Effector memory CD8-positive, alpha-beta T cell (primary cell): Measurements from ENCODE around the gene SOCS6.
"Not testable (repeated sequence)": the region's sequence is repeated elsewhere in the genome, so short reads cannot be mapped to it uniquely, and the experiment has no call there.

Experiments
- ATAC-seq: fragments of 150-1000 bp; cut with Tn5 transposase; replicated peaks from 2 replicates; pipeline ENCODE4 v1.10.0; 2021; ENCODE audit warnings: mild to moderate bottlenecking, moderate library complexity
- DNase-seq, 3 experiments: peaks; one replicate each; pipeline ENCODE4 v3.0.0; 2021
- H3K27ac Mint-ChIP-seq, 2 donors: one replicate each; pipeline ENCODE4 v1.8.0; 2022; ENCODE audit warnings: mild to moderate bottlenecking in 2 of 2, mixed read lengths in 2 of 2, moderate library complexity in 2 of 2
- H3K27me3 Mint-ChIP-seq, 2 donors: one replicate each; pipeline ENCODE4 v1.8.0; 2022; ENCODE audit warnings: mixed read lengths in 2 of 2
- H3K36me3 Mint-ChIP-seq: one replicate; pipeline ENCODE4 v1.8.0; 2022; ENCODE audit warnings: mild to moderate bottlenecking, moderate library complexity, mixed read lengths; ENCODE audit not compliant: insufficient read depth
- H3K4me1 Mint-ChIP-seq, 2 donors: one replicate each; pipeline ENCODE4 v1.8.0; 2022; ENCODE audit warnings: low read depth in 2 of 2, mixed read lengths in 2 of 2
- H3K4me3 Mint-ChIP-seq, 2 donors: one replicate each; pipeline ENCODE4 v1.8.0; 2022; ENCODE audit warnings: mild to moderate bottlenecking in 2 of 2, mixed read lengths in 2 of 2, moderate library complexity in 2 of 2
- H3K9me3 Mint-ChIP-seq, 2 donors: one replicate each; pipeline ENCODE4 v1.8.0; 2022; ENCODE audit warnings: mixed read lengths in 2 of 2

Gene SOCS6

DNA sequence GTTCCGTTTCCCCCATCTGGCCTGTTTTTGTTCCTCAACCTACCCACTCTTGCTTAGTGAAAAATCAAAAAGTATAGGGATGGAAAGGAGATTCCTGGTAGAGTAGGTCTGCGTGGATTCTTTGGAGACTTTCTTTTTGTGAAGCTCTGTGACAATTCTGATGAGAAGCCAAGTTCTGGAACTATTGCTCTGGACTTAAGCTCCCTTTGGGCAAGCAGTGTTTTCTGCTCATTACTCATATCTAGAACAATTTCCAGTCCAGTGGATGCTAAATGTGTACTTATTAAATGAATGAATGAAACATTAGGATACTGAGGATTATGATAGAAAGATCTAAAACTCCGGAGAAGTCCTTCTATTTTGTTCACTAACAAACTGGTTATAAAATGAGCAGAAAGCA is 76.5 kb downstream of the SOCS6 start:
- no peak for ATAC-seq
- Mint-ChIP-seq H3K9me3 (no peaks in the 10 kb centered on the region), H3K36me3 (no peaks in the 10 kb centered on the region), H3K4me3 (no peak overlapping the region), H3K27me3 (peaks cover 13 to 17% of the 10 kb centered on the region in 2 donors), H3K27ac (no peak overlapping the region), H3K4me1 (no peaks in the 10 kb centered on the region)
- DNase-seq, result no peak

- Mint-ChIP-seq H3K36me3 (no peaks in the 10 kb centered on the region), H3K4me3 (no peak overlapping the region), H3K4me1 (no peaks in the 10 kb centered on the region), H3K27ac (no peak overlapping the region), H3K9me3 (peaks cover 0 to 1% of the 10 kb centered on the region in 2 donors), H3K27me3 (peaks cover 13 to 17% of the 10 kb centered on the region in 2 donors)
- no peak for DNase-seq
- ATAC-seq, result no peak
Measured at GRCh38 chr18:70366174-70366573, 77.3 kb downstream of the SOCS6 start.

DNA sequence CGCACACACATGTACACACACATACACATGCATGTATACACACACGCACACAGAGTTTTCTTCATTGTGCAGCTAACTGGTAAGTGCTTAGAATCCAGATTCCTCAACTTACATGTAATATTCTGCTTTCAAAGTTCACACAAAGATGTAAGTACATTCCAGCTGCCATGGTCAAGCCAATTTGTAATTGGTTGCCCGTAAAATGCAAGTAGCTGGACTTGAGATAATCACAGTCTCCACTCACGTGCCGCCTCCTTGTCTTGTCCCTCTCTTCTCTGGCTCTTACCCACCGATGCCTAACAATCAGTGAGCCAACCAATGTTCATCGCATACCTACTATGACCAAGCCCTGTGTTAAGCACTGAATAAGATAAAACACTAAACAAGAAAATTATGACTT is 77.8 kb downstream of the SOCS6 start:
- ATAC-seq (no peak), DNase-seq (no peak)
- Mint-ChIP-seq H3K27ac (no peak overlapping the region), H3K4me1 (no peaks in the 10 kb centered on the region), H3K27me3 (peaks cover 13 to 17% of the 10 kb centered on the region in 2 donors), H3K9me3 (peaks cover 0 to 1% of the 10 kb centered on the region in 2 donors), H3K36me3 (no peaks in the 10 kb centered on the region), H3K4me3 (no peak overlapping the region)

DNA sequence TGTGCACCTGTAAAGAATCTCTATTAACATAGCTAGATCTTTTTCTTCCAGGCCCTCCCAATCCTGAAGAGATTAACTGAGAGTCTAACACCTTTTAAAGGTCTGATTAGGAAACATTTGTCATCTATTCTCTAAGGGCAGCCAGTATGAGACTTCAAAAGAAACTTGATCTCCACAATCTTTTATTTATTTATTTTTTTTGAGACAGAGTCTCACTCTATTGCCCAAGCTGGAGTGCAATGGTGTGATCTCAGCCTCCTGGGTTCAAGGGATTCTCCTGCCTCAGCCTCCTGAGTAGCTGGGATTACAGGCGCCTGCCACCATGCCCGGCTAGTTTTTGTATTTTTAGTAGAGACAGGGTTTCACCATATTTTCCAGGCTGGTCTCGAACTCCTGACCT is 78.5 kb downstream of the SOCS6 start:
- H3K4me3 Mint-ChIP-seq, H3K4me1 Mint-ChIP-seq, H3K36me3 Mint-ChIP-seq, H3K27ac Mint-ChIP-seq, H3K9me3 Mint-ChIP-seq, DNase-seq, ATAC-seq: not testable (repeated sequence)
- H3K27me3 Mint-ChIP-seq, result peaks cover 13 to 17% of the 10 kb centered on the region in 2 donors

- no peak overlapping the region for H3K4me3 Mint-ChIP-seq
Measured at GRCh38 chr18:70368903-70369302, 80.1 kb downstream of the SOCS6 start.

GRCh38 chr18:70370762-70371733 is 82.2 kb downstream of the SOCS6 start:
- no peaks in the 10 kb centered on the region for H3K4me1 Mint-ChIP-seq
- no peak overlapping the region for H3K4me3 Mint-ChIP-seq
- DNase-seq, result no peak
- no peaks in the 10 kb centered on the region for H3K36me3 Mint-ChIP-seq
- H3K27ac Mint-ChIP-seq, result no peak overlapping the region
- H3K9me3 Mint-ChIP-seq, result peaks cover 0 to 1% of the 10 kb centered on the region in 2 donors
- peaks cover 13 to 17% of the 10 kb centered on the region in 2 donors for H3K27me3 Mint-ChIP-seq
- ATAC-seq, result no peak

More at GRCh38 chr18:70368903-70369302, 80.1 kb downstream of the SOCS6 start:
- H3K27me3 Mint-ChIP-seq, result peaks cover 13 to 17% of the 10 kb centered on the region in 2 donors
- H3K9me3 Mint-ChIP-seq, result peaks cover 0 to 1% of the 10 kb centered on the region in 2 donors
- no peaks in the 10 kb centered on the region for H3K4me1 Mint-ChIP-seq
- ATAC-seq (no peak), DNase-seq (no peak)
- H3K27ac Mint-ChIP-seq, result no peak overlapping the region
- no peaks in the 10 kb centered on the region for H3K36me3 Mint-ChIP-seq

DNA sequence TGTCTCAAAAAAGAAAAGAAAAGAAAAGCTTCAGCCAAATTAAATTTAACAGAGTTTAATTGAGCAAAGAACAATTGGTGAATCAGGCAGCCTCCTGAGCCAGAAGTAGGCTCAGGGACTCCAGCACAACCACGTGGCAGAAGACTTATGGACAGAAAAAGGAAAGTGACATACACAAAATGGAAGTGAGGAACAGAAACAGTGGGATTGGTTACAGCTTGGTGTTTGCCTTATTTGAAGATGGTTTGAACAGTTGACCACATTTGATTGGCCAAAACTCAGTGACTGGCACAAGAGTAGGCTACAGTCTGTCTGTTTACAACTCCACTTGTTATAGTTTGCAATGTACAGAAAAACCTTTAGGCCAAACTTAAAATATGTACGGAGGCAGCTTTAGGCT is 83.1 kb downstream of the SOCS6 start:
- no peak overlapping the region for H3K27ac Mint-ChIP-seq
- H3K36me3 Mint-ChIP-seq, result no peaks in the 10 kb centered on the region
- H3K4me3 Mint-ChIP-seq, result no peak overlapping the region
- H3K9me3 Mint-ChIP-seq, result peaks cover 0 to 1% of the 10 kb centered on the region in 2 donors
- DNase-seq (no peak), ATAC-seq (no peak)
- peaks cover 13 to 17% of the 10 kb centered on the region in 2 donors for H3K27me3 Mint-ChIP-seq
- H3K4me1 Mint-ChIP-seq, result no peaks in the 10 kb centered on the region

- Mint-ChIP-seq H3K27ac (no peak overlapping the region), H3K9me3 (peaks cover 0 to 1% of the 10 kb centered on the region in 2 donors), H3K4me3 (no peak overlapping the region), H3K4me1 (no peaks in the 10 kb centered on the region), H3K27me3 (peaks cover 13 to 16% of the 10 kb centered on the region in 2 donors), H3K36me3 (no peaks in the 10 kb centered on the region)
- DNase-seq (no peak), ATAC-seq (no peak)
Measured at GRCh38 chr18:70372450-70373041, 83.7 kb downstream of the SOCS6 start.

- DNase-seq, result no peak
Measured at GRCh38 chr18:70373042-70373519, 84.2 kb downstream of the SOCS6 start.

DNA sequence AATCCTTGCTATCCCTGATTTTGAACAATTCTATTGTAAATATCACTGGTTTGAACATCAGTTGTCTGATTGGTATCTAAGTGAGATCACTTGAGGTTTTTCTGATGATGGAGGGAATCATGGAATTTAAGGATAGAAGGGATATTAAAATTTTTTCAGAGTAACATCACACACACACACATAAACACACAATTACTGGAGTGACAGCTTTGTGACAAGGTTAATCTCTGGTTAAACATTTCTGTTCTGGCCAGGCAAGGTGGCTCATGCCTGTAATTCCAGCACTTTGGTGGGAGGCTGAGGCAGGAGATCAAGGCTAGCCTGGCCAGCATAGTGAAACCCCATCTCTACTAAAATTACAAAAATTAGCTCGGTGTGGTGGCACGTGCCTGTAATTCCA is 85.3 kb downstream of the SOCS6 start:
- Mint-ChIP-seq H3K27ac (no peak overlapping the region), H3K4me3 (no peak overlapping the region), H3K4me1 (no peaks in the 10 kb centered on the region), H3K9me3 (peaks cover 0 to 1% of the 10 kb centered on the region in 2 donors), H3K27me3 (peaks cover 3% of the 10 kb centered on the region in 2 donors), H3K36me3 (no peaks in the 10 kb centered on the region)
- ATAC-seq, result no peak
- no peak for DNase-seq

More at GRCh38 chr18:70373042-70373519, 84.2 kb downstream of the SOCS6 start:
- Mint-ChIP-seq H3K4me1 (no peaks in the 10 kb centered on the region), H3K4me3 (no peak overlapping the region), H3K9me3 (peaks cover 0 to 1% of the 10 kb centered on the region in 2 donors), H3K27me3 (peaks cover 8 to 11% of the 10 kb centered on the region in 2 donors), H3K36me3 (no peaks in the 10 kb centered on the region), H3K27ac (no peak overlapping the region)
- ATAC-seq, result no peak

DNA sequence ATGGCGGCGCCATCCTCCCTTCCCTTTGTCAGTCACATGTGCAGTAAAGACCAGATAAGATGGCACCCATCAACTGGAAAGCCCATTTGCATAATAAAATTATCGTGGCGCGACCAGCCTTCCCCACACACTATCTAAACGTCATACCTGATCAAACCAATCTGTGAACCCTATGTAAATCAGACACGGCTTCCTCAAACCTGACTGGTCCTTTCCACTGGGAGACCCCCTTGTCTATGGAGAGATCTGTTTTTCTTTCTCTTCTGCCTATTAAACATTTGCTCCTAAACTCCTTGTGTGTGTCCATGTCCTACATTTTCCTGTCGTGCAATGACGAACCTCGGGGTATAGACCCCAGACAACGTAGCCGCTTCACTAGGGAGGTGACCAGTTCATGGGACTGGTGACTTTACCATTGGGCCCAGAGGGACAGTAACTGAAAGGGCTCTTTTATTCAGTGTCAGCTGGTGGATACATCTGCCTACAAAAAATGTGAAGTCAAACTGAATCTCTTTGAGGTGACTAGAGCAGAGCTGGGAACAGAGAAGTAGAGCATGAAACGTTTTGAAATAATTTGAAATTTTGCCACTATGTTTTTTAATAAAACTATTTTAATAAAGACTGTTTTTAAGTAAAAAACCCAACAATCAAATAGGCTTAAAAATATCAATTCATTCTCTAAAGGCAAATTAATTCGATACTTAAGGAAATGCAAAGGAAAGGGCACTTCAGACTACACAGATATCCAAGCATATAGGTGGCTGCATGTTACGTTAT is 87.5 kb downstream of the SOCS6 start:
- Mint-ChIP-seq H3K36me3 (no peaks in the 10 kb centered on the region), H3K9me3 (no peaks in the 10 kb centered on the region), H3K27me3 (no peaks in the 10 kb centered on the region), H3K4me1 (no peaks in the 10 kb centered on the region), H3K27ac (no peak overlapping the region), H3K4me3 (no peak overlapping the region)
- DNase-seq, result no peak
- ATAC-seq, result no peak

DNA sequence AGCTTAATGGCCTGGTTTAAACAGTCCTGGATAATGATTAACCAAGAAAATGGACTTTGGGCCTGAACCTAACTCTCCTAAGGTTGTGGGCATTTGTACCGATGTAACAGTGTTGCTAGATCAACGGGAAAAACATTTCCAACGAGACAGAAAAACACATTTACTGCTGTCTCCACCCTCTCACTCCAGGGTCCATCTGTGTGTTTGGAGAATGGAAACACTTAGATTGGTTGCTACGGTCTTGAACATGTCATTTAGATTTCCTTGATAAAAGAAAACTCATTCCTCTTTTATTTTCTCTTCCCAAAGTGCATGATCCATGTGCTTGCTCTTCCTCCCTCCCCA is 88.0 kb downstream of the SOCS6 start:
- no peak overlapping the region for H3K27ac Mint-ChIP-seq

DNA sequence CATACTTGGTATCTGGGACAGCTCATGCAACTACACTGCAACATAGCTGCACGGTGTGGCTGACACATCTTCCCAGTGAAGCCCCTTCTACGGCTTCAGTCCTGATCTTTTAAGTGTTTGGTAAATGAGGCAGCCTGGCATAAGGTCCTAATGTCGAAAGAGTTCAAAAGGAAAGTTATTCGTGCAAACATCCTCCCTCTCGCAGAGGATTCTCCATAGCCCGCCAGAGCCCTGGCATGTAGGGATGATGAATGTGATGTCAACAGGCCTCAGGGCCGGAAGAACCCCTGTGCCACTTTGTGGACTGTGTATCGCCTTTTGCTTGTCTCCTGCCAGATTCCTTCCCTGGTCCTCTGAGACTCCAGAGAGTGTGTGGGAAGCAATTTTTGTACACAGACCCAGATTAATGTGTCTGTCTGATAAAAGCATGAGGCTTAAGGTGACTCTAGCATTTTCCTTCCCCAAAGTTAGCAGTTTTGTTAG is 88.5 kb downstream of the SOCS6 start:
- H3K27me3 Mint-ChIP-seq, result peaks cover 0 to 5% of the 10 kb centered on the region in 2 donors

More for the DNA sequence above, 88.0 kb downstream of the SOCS6 start:
- no peaks in the 10 kb centered on the region for H3K4me1 Mint-ChIP-seq
- ATAC-seq (no peak), DNase-seq (no peak)
- peaks cover 0 to 2% of the 10 kb centered on the region in 2 donors for H3K27me3 Mint-ChIP-seq
- no peaks in the 10 kb centered on the region for H3K9me3 Mint-ChIP-seq
- no peak overlapping the region for H3K4me3 Mint-ChIP-seq
- H3K36me3 Mint-ChIP-seq, result no peaks in the 10 kb centered on the region

More for the DNA sequence above, 88.5 kb downstream of the SOCS6 start:
- no peak overlapping the region for H3K4me3 Mint-ChIP-seq
- peaks cover 3% of the 10 kb centered on the region for H3K36me3 Mint-ChIP-seq
- H3K9me3 Mint-ChIP-seq, result no peaks in the 10 kb centered on the region
- H3K27ac Mint-ChIP-seq, result no peak overlapping the region
- ATAC-seq (no peak), DNase-seq (no peak)
- no peaks in the 10 kb centered on the region for H3K4me1 Mint-ChIP-seq
